Loucy (cell line): ENCODE results near the gene PKD2L2.

Experiments
- EZH2phosphoT487 ChIP-seq: fragments of 200-600 bp; IDR thresholded peaks from 2 replicates; pipeline ENCODE4 v1.6.1; 2018; ENCODE audit warnings: antibody characterized with exemption, mild to moderate bottlenecking, moderate library complexity, borderline replicate concordance
- TF ChIP-seq, protein P1 (sequence below): fragments of 200-600 bp; sonication (generic); conservative IDR thresholded peaks from 2 replicates; pipeline ENCODE4 v1.5.1; 2014; ENCODE audit warnings: mild to moderate bottlenecking, antibody characterized with exemption, low read length

DNA sequence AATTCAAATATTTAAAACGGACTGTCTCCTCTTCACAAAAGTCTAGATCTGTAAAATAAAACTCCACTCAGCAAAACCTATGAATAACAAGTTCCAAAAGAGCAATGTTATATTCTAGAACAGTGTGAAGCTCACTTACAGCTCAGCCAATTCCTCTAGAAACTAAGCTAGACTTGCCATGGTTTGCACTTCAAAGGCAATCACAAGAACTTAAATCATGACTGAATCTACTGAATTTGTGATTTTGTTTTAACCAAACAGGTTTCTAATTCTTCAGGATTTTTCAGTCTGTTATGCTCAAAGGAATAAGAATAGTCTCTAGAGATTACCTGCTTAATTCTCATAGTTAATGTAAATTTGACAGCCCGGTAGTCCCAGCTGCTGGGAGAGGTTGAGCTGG lies 1.4 kb upstream of the PKD2L2 start:
- TF ChIP-seq, protein P1, sequence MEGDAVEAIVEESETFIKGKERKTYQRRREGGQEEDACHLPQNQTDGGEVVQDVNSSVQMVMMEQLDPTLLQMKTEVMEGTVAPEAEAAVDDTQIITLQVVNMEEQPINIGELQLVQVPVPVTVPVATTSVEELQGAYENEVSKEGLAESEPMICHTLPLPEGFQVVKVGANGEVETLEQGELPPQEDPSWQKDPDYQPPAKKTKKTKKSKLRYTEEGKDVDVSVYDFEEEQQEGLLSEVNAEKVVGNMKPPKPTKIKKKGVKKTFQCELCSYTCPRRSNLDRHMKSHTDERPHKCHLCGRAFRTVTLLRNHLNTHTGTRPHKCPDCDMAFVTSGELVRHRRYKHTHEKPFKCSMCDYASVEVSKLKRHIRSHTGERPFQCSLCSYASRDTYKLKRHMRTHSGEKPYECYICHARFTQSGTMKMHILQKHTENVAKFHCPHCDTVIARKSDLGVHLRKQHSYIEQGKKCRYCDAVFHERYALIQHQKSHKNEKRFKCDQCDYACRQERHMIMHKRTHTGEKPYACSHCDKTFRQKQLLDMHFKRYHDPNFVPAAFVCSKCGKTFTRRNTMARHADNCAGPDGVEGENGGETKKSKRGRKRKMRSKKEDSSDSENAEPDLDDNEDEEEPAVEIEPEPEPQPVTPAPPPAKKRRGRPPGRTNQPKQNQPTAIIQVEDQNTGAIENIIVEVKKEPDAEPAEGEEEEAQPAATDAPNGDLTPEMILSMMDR = no peak
- TF ChIP-seq EZH2phosphoT487 = no peak
